NCI-H2196 (cell line): ENCODE results near the gene ADAMTSL1.

Source experiments
- DNase-seq: peaks from one replicate; lab custom pipeline; 2025; ENCODE audit not compliant: unreplicated experiment; lab: John Stamatoyannopoulos, UW

Gene ADAMTSL1

GRCh38 chr9:18554244-18554643 is 80.3 kb downstream of the ADAMTSL1 start:
- no peak for DNase-seq

GRCh38 chr9:18555105-18555883 is 81.3 kb downstream of the ADAMTSL1 start:
- DNase-seq, result no peak

GRCh38 chr9:18564018-18564880 is 90.3 kb downstream of the ADAMTSL1 start:
- no peak for DNase-seq

GRCh38 chr9:18566121-18566520 is 92.2 kb downstream of the ADAMTSL1 start:
- no peak for DNase-seq

DNA sequence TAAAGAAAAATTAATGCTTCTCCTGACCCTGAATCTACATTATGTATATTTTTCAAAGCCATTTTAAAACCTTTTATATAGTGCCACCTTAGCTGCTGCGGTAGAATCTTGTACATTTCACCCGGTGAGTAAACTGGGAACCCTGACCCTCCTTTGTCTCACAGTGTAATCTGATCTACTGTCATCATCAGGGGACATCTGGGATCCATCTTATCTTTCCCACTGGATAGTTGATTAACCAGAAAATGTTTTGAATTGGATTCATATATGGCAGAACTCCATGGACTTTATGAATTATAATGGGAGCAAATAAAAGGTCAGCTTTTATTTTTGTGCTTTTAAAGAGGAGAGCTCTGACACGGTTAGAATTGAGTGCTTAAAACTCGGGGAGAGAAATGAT is 95.0 kb downstream of the ADAMTSL1 start:
- peak; percentile 21 for DNase-seq

DNA sequence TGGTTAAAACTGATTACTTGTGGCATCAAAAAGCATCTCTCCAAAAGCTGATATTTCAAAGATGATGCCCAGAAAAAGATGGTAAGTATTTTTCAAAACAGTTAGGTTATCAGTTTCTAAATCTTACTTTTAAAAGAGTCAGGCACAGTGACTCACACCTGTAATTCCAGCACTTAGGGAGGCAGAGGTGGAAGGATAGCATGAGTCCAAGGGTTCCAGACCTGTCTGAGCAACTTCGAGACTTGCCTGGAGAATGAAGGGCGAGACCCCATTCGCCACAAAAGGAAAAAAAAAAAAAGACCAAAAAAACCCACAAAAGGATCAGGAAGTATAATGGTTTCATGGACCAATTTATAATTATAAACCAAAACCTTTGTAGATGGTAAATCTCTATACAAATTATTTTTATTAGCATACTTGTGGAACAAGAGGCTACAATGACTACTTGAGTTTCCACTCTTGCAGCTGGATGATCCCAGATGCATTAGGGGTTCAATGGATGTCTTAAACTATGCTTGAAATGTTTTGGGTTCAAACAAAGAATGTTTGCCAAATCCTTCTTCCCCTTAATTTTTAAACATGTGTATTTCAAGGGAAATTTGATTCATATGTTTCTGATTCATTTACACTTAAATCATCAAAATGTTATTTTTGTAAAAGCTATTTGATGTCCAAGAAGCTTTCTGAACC is 96.1 kb downstream of the ADAMTSL1 start:
- DNase-seq, result no peak

- no peak for DNase-seq
Observed at GRCh38 chr9:18573021-18573556, 99.1 kb downstream of the ADAMTSL1 start.

GRCh38 chr9:18575686-18576085 is 101.7 kb downstream of the ADAMTSL1 start:
- no peak for DNase-seq

GRCh38 chr9:18579536-18579935 is 105.6 kb downstream of the ADAMTSL1 start:
- DNase-seq, result no peak

DNA sequence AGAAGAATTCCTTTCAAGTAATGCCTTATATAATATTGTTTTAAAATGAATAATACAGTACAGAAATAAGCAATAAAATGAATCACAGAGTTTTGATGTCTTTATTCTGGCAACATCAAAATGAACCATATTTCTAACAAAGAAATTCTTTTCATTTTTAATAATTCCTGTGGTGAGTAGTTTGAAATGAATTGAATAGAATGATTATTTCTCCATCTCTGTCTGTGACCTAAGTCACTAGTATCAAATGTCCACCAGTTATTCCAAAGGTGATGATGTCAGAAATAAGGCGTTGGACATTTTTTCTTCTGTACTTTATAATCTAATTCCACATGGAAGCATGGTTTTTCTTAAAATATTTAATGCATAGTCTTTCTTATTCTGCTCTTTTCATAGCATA is 106.2 kb downstream of the ADAMTSL1 start:
- DNase-seq, result no peak

GRCh38 chr9:18585996-18586395 is 112.0 kb downstream of the ADAMTSL1 start:
- no peak for DNase-seq

DNA sequence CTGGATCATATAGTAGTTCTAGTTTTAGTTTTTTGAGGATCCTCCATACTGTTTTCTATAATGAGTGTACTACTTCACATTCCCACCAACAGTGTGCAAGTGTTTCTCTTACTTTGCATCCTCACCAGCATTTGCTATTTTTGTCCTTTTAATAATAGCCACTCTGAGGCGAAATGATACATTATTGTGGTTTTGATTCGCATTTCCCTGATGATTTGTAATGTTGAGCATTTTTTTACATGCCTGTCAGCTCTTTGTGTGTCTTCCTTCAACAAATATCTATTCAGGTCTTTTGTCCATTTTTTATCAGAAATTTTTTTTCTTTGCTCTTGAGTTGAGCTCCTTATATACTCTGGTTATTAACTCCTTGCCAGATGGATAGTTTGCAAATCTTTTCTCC is 114.0 kb downstream of the ADAMTSL1 start:
- DNase-seq, result no peak

- no peak for DNase-seq
Observed at GRCh38 chr9:18591261-18591660, 117.3 kb downstream of the ADAMTSL1 start.

GRCh38 chr9:18594837-18595236 is 120.9 kb downstream of the ADAMTSL1 start:
- no peak for DNase-seq

- DNase-seq, result no peak
Observed at GRCh38 chr9:18595597-18595996, 121.6 kb downstream of the ADAMTSL1 start.

- no peak for DNase-seq
Observed at GRCh38 chr9:18596920-18597319, 123.0 kb downstream of the ADAMTSL1 start.

DNA sequence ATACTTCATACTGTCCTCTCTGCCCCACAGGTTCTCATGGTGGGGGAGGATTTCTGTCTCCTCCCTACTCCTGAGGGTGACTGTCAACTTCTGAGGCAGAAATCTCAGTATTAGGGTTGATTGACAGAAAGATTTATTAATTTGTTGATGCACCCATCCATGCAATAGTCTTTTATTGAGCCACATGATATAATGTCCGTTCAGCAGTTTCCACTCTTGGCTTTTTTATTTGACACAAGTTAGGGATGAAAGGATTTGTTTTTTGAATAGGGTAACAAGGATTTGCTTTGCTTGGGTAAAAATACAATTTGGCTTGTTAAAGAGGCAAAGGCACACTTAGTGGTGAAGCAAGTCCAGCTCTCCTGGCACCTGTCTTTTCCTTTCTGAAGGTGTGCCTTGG is 125.0 kb downstream of the ADAMTSL1 start:
- DNase-seq, result no peak

DNA sequence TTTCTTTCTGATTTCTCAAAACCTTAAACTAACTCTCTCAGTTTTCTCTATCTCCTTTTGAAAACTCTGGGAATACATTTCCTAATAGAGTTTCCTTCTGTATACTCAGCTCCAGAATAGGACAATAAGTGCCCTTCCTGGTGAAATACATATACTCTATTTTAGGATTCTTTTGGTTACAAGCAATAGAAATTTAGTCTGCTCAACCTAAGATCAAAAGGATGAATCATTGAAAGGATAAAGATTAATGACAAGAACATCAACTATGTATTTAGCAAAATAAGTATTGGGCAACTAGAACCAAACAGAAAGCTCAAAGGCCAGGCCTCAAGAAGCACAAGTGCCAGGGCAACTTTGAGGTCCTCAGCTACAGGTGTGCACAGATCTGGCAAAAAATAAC is 127.1 kb downstream of the ADAMTSL1 start:
- DNase-seq, result no peak

DNA sequence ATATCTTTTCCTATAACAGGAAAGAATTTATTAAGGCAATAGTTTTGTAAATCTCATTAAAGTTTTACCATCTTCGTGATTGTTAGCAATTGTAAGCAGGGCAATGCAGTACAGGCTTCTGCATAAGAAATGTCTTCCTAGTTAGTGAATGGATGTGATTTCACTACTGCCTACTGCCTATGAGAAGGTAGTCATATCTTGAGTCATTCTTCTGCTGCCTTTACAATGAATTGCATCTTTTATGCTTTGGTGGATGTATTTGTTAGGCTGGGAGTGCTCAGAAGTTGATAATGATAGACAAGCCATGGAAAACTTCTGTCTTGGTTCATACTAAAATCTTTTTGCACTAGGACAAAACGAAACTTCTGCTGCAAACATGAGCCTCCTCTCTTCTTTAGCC is 128.0 kb downstream of the ADAMTSL1 start:
- no peak for DNase-seq

DNA sequence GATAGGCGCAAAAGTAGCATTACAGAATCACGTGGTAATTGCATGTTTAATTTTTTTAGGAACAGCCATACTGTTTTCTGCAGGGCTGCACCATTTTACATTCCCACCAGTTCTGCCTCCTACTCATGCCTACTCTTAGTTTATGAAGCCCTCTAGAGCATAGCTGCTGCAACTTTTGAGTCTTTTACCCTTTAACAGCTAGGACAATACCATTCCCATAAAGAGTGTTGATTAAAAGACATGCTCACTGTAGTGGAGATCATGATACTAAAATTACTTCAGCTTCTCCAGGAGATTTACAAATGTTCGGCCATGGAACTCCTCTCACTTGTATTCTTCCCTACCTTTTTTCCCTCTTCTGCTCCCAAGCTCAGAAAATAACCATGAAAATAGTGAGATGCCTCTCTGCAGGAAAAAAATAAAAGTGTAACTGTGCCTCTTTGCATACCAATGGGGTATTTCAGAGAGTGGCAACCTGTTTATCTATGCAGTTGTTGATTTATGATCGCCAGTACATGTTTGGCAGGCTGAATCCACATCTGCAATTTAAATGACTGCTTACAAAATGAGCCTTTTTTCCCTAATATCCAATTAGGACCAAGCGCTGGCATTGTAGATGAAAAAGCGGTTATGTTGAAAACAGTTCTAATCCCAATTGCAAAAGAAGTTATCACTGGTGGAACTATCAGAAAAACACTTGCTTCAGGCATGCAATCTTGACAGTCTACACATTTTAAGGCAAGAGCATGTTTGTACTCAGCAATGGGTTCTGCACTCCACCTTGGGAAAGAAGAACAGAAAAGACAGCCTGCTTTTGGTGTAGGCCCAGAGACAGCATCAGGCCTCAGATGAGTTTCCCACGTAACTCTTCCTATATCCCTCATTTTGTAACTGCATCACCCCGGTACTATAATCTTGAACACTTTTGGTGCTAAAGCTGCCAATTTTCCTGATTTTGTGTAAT is 131.1 kb downstream of the ADAMTSL1 start:
- no peak for DNase-seq
